Body of pancreas (tissue), 4 donors: ENCODE measurements around the gene IDE. TPM values are rescaled to one million over a fixed set of nuclear protein-coding genes. Genes with fewer than 3 reads are reported as not detected.
"Not testable (repeated sequence)": the region's sequence is repeated elsewhere in the genome, so short reads cannot be mapped to it uniquely, and the experiment has no call there.

ENCODE experiments used
- ATAC-seq: fragments of 150-250 bp; one replicate; pipeline ENCODE4 v1.9.1; 2016
- DNase-seq, 4 donors: peaks; one replicate each; pipeline ENCODE4 v3.0.0-alpha.2; 2019
- H3K27ac ChIP-seq, 4 donors: fragments of 200-600 bp; sonication (generic); 1 replicate in 3 of 4; 2 replicates in 1 of 4; pipeline versions ENCODE4 v1.5.1 to v1.6.1; 2016 to 2019; ENCODE audit warnings: mild to moderate bottlenecking in 1 of 4, mixed read lengths in 1 of 4, moderate library complexity in 1 of 4
- H3K27me3 ChIP-seq, 2 donors: fragments of 200-600 bp; sonication (generic); one replicate each; pipeline ENCODE4 v1.6.0; 2016; ENCODE audit warnings: mild to moderate bottlenecking in 1 of 2
- H3K36me3 ChIP-seq, 2 donors: fragments of 200-600 bp; sonication (generic); replicated peaks in 1 of 2; 2 replicates each; pipeline ENCODE4 v1.5.1; 2016; ENCODE audit warnings: low read depth in 2 of 2; ENCODE audit not compliant: insufficient read depth in 1 of 2
- H3K4me1 ChIP-seq: fragments of 200-600 bp; sonication (generic); one replicate; pipeline ENCODE4 v1.6.0; 2016
- H3K4me3 ChIP-seq, 2 donors: fragments of 200-600 bp; sonication (generic); 1 replicate in 1 of 2; 2 replicates in 1 of 2; pipeline ENCODE4 v1.5.1; 2016 to 2019
- H3K9me3 ChIP-seq, 3 donors: fragments of 200-600 bp; sonication (generic); 1 replicate in 2 of 3; 2 replicates in 1 of 3; pipeline ENCODE4 v1.5.1; 2016
- POLR2A ChIP-seq, 3 donors: fragments of 450-650 bp; IDR thresholded peaks; one replicate each; pipeline ENCODE4 v1.6.1; 2016; ENCODE audit warnings: antibody characterized with exemption in 3 of 3, mild to moderate bottlenecking in 2 of 3
- WGBS, 2 donors: methylation state at CpG; one replicate each; pipeline ENCODE4 v1.1.5; 2017; 5-methylcytosine and 5-hydroxymethylcytosine counted together
- intact Hi-C: fragments of 100-400 bp; cut with DNase I; formaldehyde crosslinking; loops from one replicate; pipeline ENCODE4 v1.15.1; 2023
- total RNA-seq, 2 donors: library from RNA; depleted of rRNA; stranded (reverse); fragments of >200 nt; gene quantifications; one replicate each; pipeline ENCODE4 v1.1.0, GENCODE V29; 2016
- TF ChIP-seq, protein P1 (sequence below), 7 experiments: fragments of 450-650 bp in 4 of 7; fragments of 200-600 bp in 3 of 7; sonication (generic) in 3 of 7; IDR thresholded peaks; one replicate each; pipeline ENCODE4 v1.5.1; 2016 to 2019; ENCODE audit warnings: antibody characterized with exemption in 7 of 7

Gene IDE
- total RNA-seq, 2 donors from 2014 or later = 13.8 to 19.5 TPM

DNA sequence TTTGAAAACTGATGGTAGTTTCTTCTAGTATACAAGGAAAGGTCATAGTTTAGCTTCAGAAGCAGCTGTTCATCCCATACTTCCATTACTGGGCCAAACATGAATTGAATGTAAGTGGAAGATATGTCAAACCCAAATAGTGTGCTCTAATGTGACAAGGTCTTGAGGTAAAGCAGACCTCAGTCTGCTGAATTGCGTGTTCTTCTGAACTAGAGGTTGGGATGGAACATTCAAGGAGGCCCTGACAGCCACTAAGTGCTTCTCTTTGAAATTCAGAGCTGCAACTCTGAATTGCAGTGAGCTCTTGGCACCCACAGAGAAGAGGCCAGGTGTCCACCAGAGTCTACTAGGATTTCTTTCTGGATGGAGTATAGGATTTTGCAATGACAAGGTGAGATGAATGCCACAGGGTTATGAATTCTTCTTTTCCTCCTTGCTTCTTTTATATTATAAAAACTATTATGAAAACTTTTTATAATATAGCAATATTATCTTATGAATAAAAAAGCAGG lies 98.5 kb downstream of the IDE start:
- peaks cover 5% of the 10 kb centered on the region for H3K4me1 ChIP-seq
- intact Hi-C loops = no loop called here

DNA sequence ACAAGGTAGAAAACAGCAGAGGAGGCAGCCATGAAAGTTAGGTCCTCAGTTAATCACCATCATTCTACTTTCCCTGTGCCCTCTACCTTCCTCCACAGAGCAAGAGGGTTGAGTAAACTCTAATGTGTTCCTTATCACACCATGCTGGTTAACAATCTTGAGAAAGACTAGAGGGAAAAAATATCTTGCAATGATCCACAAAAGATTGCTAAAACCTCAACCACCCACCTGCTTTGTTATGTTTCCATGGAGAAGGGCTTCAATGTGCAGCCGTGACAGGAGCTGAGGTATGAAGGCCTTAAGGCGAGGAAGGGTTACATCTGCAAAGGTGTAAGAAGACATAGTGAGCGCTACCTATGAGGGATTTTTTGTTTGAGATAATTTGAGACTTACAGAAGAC lies 103.9 kb downstream of the IDE start:
- Histone ChIP-seq H3K4me3 (no peak overlapping the region), H3K27me3 (no peaks in the 10 kb centered on the region), H3K36me3 (peaks cover 2 to 24% of the 10 kb centered on the region in 2 donors), H3K4me1 (no peaks in the 10 kb centered on the region), H3K27ac (no peak overlapping the region), H3K9me3 (no peaks in the 10 kb centered on the region)
- TF ChIP-seq, protein P1, sequence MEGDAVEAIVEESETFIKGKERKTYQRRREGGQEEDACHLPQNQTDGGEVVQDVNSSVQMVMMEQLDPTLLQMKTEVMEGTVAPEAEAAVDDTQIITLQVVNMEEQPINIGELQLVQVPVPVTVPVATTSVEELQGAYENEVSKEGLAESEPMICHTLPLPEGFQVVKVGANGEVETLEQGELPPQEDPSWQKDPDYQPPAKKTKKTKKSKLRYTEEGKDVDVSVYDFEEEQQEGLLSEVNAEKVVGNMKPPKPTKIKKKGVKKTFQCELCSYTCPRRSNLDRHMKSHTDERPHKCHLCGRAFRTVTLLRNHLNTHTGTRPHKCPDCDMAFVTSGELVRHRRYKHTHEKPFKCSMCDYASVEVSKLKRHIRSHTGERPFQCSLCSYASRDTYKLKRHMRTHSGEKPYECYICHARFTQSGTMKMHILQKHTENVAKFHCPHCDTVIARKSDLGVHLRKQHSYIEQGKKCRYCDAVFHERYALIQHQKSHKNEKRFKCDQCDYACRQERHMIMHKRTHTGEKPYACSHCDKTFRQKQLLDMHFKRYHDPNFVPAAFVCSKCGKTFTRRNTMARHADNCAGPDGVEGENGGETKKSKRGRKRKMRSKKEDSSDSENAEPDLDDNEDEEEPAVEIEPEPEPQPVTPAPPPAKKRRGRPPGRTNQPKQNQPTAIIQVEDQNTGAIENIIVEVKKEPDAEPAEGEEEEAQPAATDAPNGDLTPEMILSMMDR (IDR thresholded peaks at IDR 0.05) = no peak
- TF ChIP-seq POLR2A (IDR thresholded peaks at IDR 0.05) = no peak
- WGBS, 2 donors = 90 to 96% methylated on average over 3 of the region's 3 CpGs
- ATAC-seq (no peak), DNase-seq (no peak)
- intact Hi-C loops = no loop called here

More for the DNA sequence above, 98.5 kb downstream of the IDE start:
- DNase-seq = no peak
- WGBS, 2 donors = 75 to 100% methylated on average over 1 of the region's 1 CpG
- no peak overlapping the region for H3K4me3 ChIP-seq
- peaks cover 0 to 15% of the 10 kb centered on the region in 2 donors for H3K36me3 ChIP-seq
- H3K27ac ChIP-seq = no peak overlapping the region
- no peak for TF ChIP-seq POLR2A (IDR thresholded peaks at IDR 0.05)
- TF ChIP-seq, protein P1 (IDR thresholded peaks at IDR 0.05) = no peak
- ATAC-seq = no peak
- no peaks in the 10 kb centered on the region for H3K27me3 ChIP-seq
- no peaks in the 10 kb centered on the region for H3K9me3 ChIP-seq

DNA sequence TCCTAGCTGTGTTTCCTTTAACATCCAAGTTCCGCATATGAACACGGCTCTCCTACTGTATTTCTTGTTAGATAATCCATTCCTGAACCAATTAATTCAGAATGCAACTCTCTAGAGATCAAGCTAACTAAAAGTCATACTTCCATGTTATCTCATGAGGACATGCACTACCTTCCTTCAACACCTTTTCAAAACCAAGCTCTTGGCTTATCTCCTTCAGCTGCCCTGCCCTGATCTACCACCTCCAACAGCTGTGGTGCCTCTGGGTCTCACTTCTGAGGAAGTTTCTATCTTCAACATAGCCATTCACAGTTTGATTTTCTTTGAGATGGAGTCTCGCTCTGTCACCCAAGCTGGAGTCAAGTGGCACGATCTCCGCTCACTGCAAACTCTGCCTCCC lies 109.5 kb downstream of the IDE start:
- H3K4me3 ChIP-seq = no peak overlapping the region
- intact Hi-C loops = no loop called here
- DNase-seq (no peak), ATAC-seq (no peak)
- TF ChIP-seq, protein P1 (IDR thresholded peaks at IDR 0.05) = no peak
- TF ChIP-seq POLR2A (IDR thresholded peaks at IDR 0.05) = no peak
- H3K27me3 ChIP-seq = no peaks in the 10 kb centered on the region
- 79 to 88% methylated on average over 5 of the region's 5 CpGs for WGBS, 2 donors
- no peaks in the 10 kb centered on the region for H3K9me3 ChIP-seq
- no peak overlapping the region for H3K27ac ChIP-seq
- no peaks in the 10 kb centered on the region for H3K4me1 ChIP-seq
- H3K36me3 ChIP-seq = peaks cover 17 to 34% of the 10 kb centered on the region in 2 donors

DNA sequence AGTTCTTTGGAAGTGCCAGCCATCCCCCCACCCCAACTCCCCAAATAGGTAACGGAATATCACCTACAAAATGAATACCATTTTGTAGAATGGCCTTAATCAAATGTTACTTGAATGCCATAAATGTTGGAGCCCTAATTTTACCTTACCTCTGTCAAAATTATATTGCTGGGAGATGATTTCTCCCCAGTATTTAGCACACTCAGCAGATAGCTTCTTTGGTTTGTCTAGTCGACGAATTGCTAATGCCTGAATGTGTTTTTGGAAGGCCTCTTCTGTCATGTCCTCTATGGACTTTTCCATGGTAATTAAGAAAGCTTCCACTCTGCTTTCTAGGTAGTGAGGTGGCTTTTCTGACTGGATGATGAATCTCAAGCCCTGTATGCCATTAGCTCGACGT lies 110.3 kb downstream of the IDE start:
- no peak for DNase-seq
- intact Hi-C loops = no loop called here
- Histone ChIP-seq H3K27me3 (no peaks in the 10 kb centered on the region), H3K36me3 (peaks cover 17 to 34% of the 10 kb centered on the region in 2 donors), H3K27ac (no peak overlapping the region), H3K4me1 (no peaks in the 10 kb centered on the region), H3K9me3 (no peaks in the 10 kb centered on the region), H3K4me3 (no peak overlapping the region)
- TF ChIP-seq, protein P1 (IDR thresholded peaks at IDR 0.05) = no peak
- no peak for TF ChIP-seq POLR2A (IDR thresholded peaks at IDR 0.05)
- WGBS, 2 donors = 94 to 96% methylated on average over 5 of the region's 5 CpGs
- no peak for ATAC-seq

DNA sequence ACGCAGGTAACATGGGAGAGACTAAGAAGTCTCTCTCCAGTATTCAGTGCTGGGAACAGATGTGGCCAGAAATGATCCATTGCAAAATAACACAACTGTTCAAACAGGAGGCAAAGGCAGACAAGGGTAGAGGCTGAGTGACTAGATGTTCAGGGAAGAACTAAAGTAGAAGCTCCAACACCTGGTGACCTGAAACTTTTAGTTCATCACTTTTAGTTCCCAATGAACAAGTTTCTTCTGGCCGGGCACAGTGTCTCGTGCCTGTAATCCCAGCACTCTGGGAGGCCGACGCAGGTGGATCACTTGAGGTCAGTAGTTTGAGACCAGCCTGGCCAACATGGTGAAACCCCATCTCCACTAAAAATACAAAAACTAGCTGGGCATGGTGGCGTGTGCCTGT lies 118.9 kb downstream of the IDE start:
- H3K9me3 ChIP-seq, H3K27ac ChIP-seq, H3K4me3 ChIP-seq, DNase-seq, H3K27me3 ChIP-seq, H3K4me1 ChIP-seq, intact Hi-C loops, ATAC-seq: not testable (repeated sequence)
- H3K36me3 ChIP-seq = peaks cover 0 to 38% of the 10 kb centered on the region in 2 donors
- 84 to 96% methylated on average over 4 to 6 of the region's 6 CpGs for WGBS, 2 donors
